ENCODE results near the gene CFAP45. TPM values are rescaled to one million over a fixed set of nuclear protein-coding genes. Genes with fewer than 3 reads are reported as not detected.
"Not testable (repeated sequence)": the region's sequence is repeated elsewhere in the genome, so short reads cannot be mapped to it uniquely, and the experiment has no call there.

The CFAP45 gene
- total RNA-seq, 1 experiment from 2014 or later, result 3.6 TPM

- H3K4me3 ChIP-seq (ENCODE audit: low read depth, low read length, poor library complexity, severe bottlenecking), result no peak overlapping the region
- no peak for DNase-seq (ENCODE audit: low spot score)
- POLR2A ChIA-PET (ENCODE audit: low non-redundant PET), result no interaction called here
- no TSS peak for BruUV-seq (replicated peaks)
- intact Hi-C loops (cut with micrococcal nuclease; ENCODE audit: unreplicated experiment), result no loop called here
- H3K4me1 ChIP-seq (ENCODE audit: insufficient read depth, low read length, poor library complexity, severe bottlenecking), result peaks cover 11% of the 10 kb centered on the region
- no peak overlapping the region for H3K27ac ChIP-seq (ENCODE audit: low read depth, low read length, poor library complexity, severe bottlenecking)
- no peak for TF ChIP-seq EZH2 (IDR thresholded peaks at IDR 0.05; ENCODE audit: borderline replicate concordance, low read depth, low read length, poor library complexity, severe bottlenecking)
- TF ChIP-seq CTCF (conservative IDR thresholded peaks at IDR 0.05; ENCODE audit: low read depth, low read length), result no peak
- CTCF ChIA-PET, result interaction anchor here (0.6 kb wide), 1 partner anchor 105 kb away, joined by 10 read pairs; no protein-coding TSS in a partner anchor
- no peaks in the 10 kb centered on the region for H3K36me3 ChIP-seq (ENCODE audit: insufficient read depth, low read length, poor library complexity, severe bottlenecking)
- no peaks in the 10 kb centered on the region for H3K27me3 ChIP-seq (replicated peaks; ENCODE audit: insufficient read depth, low read depth, low read length, poor library complexity)
- H3K9me3 ChIP-seq (ENCODE audit: low read depth, low read length, poor library complexity, severe bottlenecking), result peaks cover 5% of the 10 kb centered on the region
Measured at GRCh38 chr1:159900755-159901360, 893 bp upstream of the CFAP45 start.

GRCh38 chr1:159899634-159900033 is 331 bp downstream of the CFAP45 start:
- H3K36me3 ChIP-seq (ENCODE audit: insufficient read depth, low read length, poor library complexity, severe bottlenecking); POLR2A ChIA-PET (ENCODE audit: low non-redundant PET); intact Hi-C loops (cut with micrococcal nuclease; ENCODE audit: unreplicated experiment); H3K9me3 ChIP-seq (ENCODE audit: low read depth, low read length, poor library complexity, severe bottlenecking); H3K27me3 ChIP-seq (replicated peaks; ENCODE audit: insufficient read depth, low read depth, low read length, poor library complexity); DNase-seq (ENCODE audit: low spot score); H3K4me3 ChIP-seq (ENCODE audit: low read depth, low read length, poor library complexity, severe bottlenecking); BruUV-seq (replicated peaks); H3K27ac ChIP-seq (ENCODE audit: low read depth, low read length, poor library complexity, severe bottlenecking): not testable (repeated sequence)
- CTCF ChIA-PET, result interaction anchor here (0.6 kb wide), 1 partner anchor 15 kb away, joined by 5 read pairs; no protein-coding TSS in a partner anchor
- peaks cover 11% of the 10 kb centered on the region for H3K4me1 ChIP-seq (ENCODE audit: insufficient read depth, low read length, poor library complexity, severe bottlenecking)

GRCh38 chr1:159898527-159898926 is 1.4 kb downstream of the CFAP45 start:
- no peak for DNase-seq (ENCODE audit: low spot score)
- no peak for TF ChIP-seq CTCF (conservative IDR thresholded peaks at IDR 0.05; ENCODE audit: low read depth, low read length)
- no peak for TF ChIP-seq EZH2 (IDR thresholded peaks at IDR 0.05; ENCODE audit: borderline replicate concordance, low read depth, low read length, poor library complexity, severe bottlenecking)
- Histone ChIP-seq H3K4me1 (ENCODE audit: insufficient read depth, low read length, poor library complexity, severe bottlenecking) (peaks cover 11% of the 10 kb centered on the region), H3K9me3 (ENCODE audit: low read depth, low read length, poor library complexity, severe bottlenecking) (peaks cover 4% of the 10 kb centered on the region), H3K27ac (ENCODE audit: low read depth, low read length, poor library complexity, severe bottlenecking) (no peak overlapping the region), H3K27me3 (replicated peaks; ENCODE audit: insufficient read depth, low read depth, low read length, poor library complexity) (no peaks in the 10 kb centered on the region), H3K36me3 (ENCODE audit: insufficient read depth, low read length, poor library complexity, severe bottlenecking) (no peaks in the 10 kb centered on the region), H3K4me3 (ENCODE audit: low read depth, low read length, poor library complexity, severe bottlenecking) (no peak overlapping the region)
- intact Hi-C loops (cut with micrococcal nuclease; ENCODE audit: unreplicated experiment), result no loop called here
- POLR2A ChIA-PET (ENCODE audit: low non-redundant PET), result no interaction called here
- BruUV-seq (replicated peaks), result no TSS peak
- CTCF ChIA-PET, result no interaction called here

- Histone ChIP-seq H3K9me3 (ENCODE audit: low read depth, low read length, poor library complexity, severe bottlenecking) (no peaks in the 10 kb centered on the region), H3K36me3 (ENCODE audit: insufficient read depth, low read length, poor library complexity, severe bottlenecking) (no peaks in the 10 kb centered on the region), H3K27me3 (replicated peaks; ENCODE audit: insufficient read depth, low read depth, low read length, poor library complexity) (no peaks in the 10 kb centered on the region), H3K4me1 (ENCODE audit: insufficient read depth, low read length, poor library complexity, severe bottlenecking) (peaks cover 11% of the 10 kb centered on the region), H3K27ac (ENCODE audit: low read depth, low read length, poor library complexity, severe bottlenecking) (no peak overlapping the region), H3K4me3 (ENCODE audit: low read depth, low read length, poor library complexity, severe bottlenecking) (no peak overlapping the region)
- CTCF ChIA-PET, result no interaction called here
- POLR2A ChIA-PET (ENCODE audit: low non-redundant PET), result no interaction called here
- DNase-seq (ENCODE audit: low spot score), result no peak
- no TSS peak for BruUV-seq (replicated peaks)
- intact Hi-C loops (cut with micrococcal nuclease; ENCODE audit: unreplicated experiment), result no loop called here
- TF ChIP-seq EZH2 (IDR thresholded peaks at IDR 0.05; ENCODE audit: borderline replicate concordance, low read depth, low read length, poor library complexity, severe bottlenecking) (no peak), CTCF (conservative IDR thresholded peaks at IDR 0.05; ENCODE audit: low read depth, low read length) (no peak)
Measured at GRCh38 chr1:159897962-159898361, 2.0 kb downstream of the CFAP45 start.
